Vagina (tissue), 2 donors: ENCODE data around the gene GORAB. TPM values are rescaled to one million over a fixed set of nuclear protein-coding genes. Genes with fewer than 3 reads are reported as not detected.

ENCODE experiments used
- DNase-seq, 2 donors: peaks; one replicate each; pipeline ENCODE4 v3.0.0-alpha.2; 2017; ENCODE audit errors: extremely low spot score in 2 of 2
- H3K27ac ChIP-seq: fragments of 200-600 bp; sonication (generic); one replicate; pipeline ENCODE4 v1.5.1; 2019
- H3K27me3 ChIP-seq: fragments of 200-600 bp; sonication (generic); one replicate; pipeline ENCODE4 v1.5.1; 2019
- H3K36me3 ChIP-seq, 2 donors: fragments of 200-600 bp; sonication (generic); one replicate each; pipeline ENCODE4 v1.5.1; 2017 to 2019
- H3K4me1 ChIP-seq: fragments of 200-600 bp; sonication (generic); one replicate; pipeline ENCODE4 v1.5.1; 2019
- H3K4me3 ChIP-seq, 2 donors: fragments of 200-600 bp; sonication (generic); 1 replicate in 1 of 2; 2 replicates in 1 of 2; pipeline ENCODE4 v1.5.1; 2016 to 2019
- H3K9me3 ChIP-seq: fragments of 200-600 bp; sonication (generic); one replicate; pipeline ENCODE4 v1.5.1; 2019
- CTCF ChIP-seq, 3 experiments: fragments of 450-650 bp in 2 of 3; fragments of 200-600 bp in 1 of 3; sonication (generic) in 1 of 3; IDR thresholded peaks; one replicate each; pipeline ENCODE4 v1.5.1; 2017 to 2019; ENCODE audit warnings: antibody characterized with exemption in 3 of 3, mild to moderate bottlenecking in 2 of 3, moderate library complexity in 2 of 3
- POLR2A ChIP-seq, 2 donors: fragments of 450-650 bp; IDR thresholded peaks; one replicate each; pipeline ENCODE4 v1.6.1; 2017; ENCODE audit warnings: antibody characterized with exemption in 2 of 2, mild to moderate bottlenecking in 2 of 2, moderate library complexity in 2 of 2
- POLR2AphosphoS5 ChIP-seq, 2 donors: sonication (generic); formaldehyde crosslinking; IDR thresholded peaks; one replicate each; pipeline ENCODE4 v1.9.0; 2017; ENCODE audit warnings: antibody characterized with exemption in 2 of 2, mild to moderate bottlenecking in 2 of 2, low read depth in 1 of 2; ENCODE audit not compliant: insufficient read depth in 1 of 2
- intact Hi-C: fragments of 100-400 bp; cut with DNase I; formaldehyde crosslinking; loops from one replicate; pipeline ENCODE4 v1.15.1; 2023
- total RNA-seq: library from RNA; depleted of rRNA; stranded (reverse); fragments of >200 nt; gene quantifications from one replicate; pipeline ENCODE4 v1.2.3, GENCODE V29; 2016

Gene GORAB
- total RNA-seq, 1 donor from 2014 or later = 11.3 TPM

GRCh38 chr1:170592591-170593111 lies 60.7 kb downstream of the GORAB start:
- intact Hi-C loops = no loop called here
- DNase-seq = no peak
- Histone ChIP-seq H3K27me3 (no peaks in the 10 kb centered on the region), H3K9me3 (peaks cover 3% of the 10 kb centered on the region), H3K27ac (peak overlapping the region; percentile 89), H3K4me3 (no peak overlapping the region), H3K36me3 (no peaks in the 10 kb centered on the region), H3K4me1 (peaks cover 47% of the 10 kb centered on the region)
- TF ChIP-seq CTCF (IDR thresholded peaks at IDR 0.05) (no peak), POLR2AphosphoS5 (IDR thresholded peaks at IDR 0.05; ENCODE audit: insufficient read depth in 1 of 2, low read depth in 1 of 2) (peak in 1 of 2 donors; percentile 51), POLR2A (IDR thresholded peaks at IDR 0.05) (no peak)

- H3K4me3 ChIP-seq = peak overlapping the region; percentile 25 to 33
- peaks cover 40% of the 10 kb centered on the region for H3K4me1 ChIP-seq
- intact Hi-C loops = no loop called here
- no peaks in the 10 kb centered on the region for H3K27me3 ChIP-seq
- H3K9me3 ChIP-seq = peaks cover 3% of the 10 kb centered on the region
- no peaks in the 10 kb centered on the region for H3K36me3 ChIP-seq
- TF ChIP-seq POLR2AphosphoS5 (IDR thresholded peaks at IDR 0.05; ENCODE audit: insufficient read depth in 1 of 2, low read depth in 1 of 2) (no peak), POLR2A (IDR thresholded peaks at IDR 0.05) (no peak), CTCF (IDR thresholded peaks at IDR 0.05) (no peak)
- H3K27ac ChIP-seq = peak overlapping the region; percentile 89
- DNase-seq = no peak
These were observed 61.4 kb downstream of the GORAB start for GRCh38 chr1:170593173-170594011.

GRCh38 chr1:170594066-170594626 lies 62.2 kb downstream of the GORAB start:
- Histone ChIP-seq H3K36me3 (no peaks in the 10 kb centered on the region), H3K9me3 (peaks cover 3% of the 10 kb centered on the region), H3K4me3 (peak overlapping the region; percentile 25 to 33), H3K27me3 (no peaks in the 10 kb centered on the region), H3K4me1 (peaks cover 32% of the 10 kb centered on the region), H3K27ac (peak overlapping the region; percentile 89)
- TF ChIP-seq POLR2A (IDR thresholded peaks at IDR 0.05) = no peak
- TF ChIP-seq POLR2AphosphoS5 (IDR thresholded peaks at IDR 0.05; ENCODE audit: insufficient read depth in 1 of 2, low read depth in 1 of 2) = no peak
- no peak for TF ChIP-seq CTCF (IDR thresholded peaks at IDR 0.05)
- no peak for DNase-seq
- intact Hi-C loops = no loop called here

GRCh38 chr1:170596701-170597100 lies 64.7 kb downstream of the GORAB start:
- Histone ChIP-seq H3K36me3 (no peaks in the 10 kb centered on the region), H3K27me3 (no peaks in the 10 kb centered on the region), H3K4me1 (peaks cover 22% of the 10 kb centered on the region), H3K4me3 (no peak overlapping the region), H3K9me3 (peaks cover 3% of the 10 kb centered on the region), H3K27ac (no peak overlapping the region)
- intact Hi-C loops = no loop called here
- no peak for DNase-seq
- TF ChIP-seq POLR2AphosphoS5 (IDR thresholded peaks at IDR 0.05; ENCODE audit: insufficient read depth in 1 of 2, low read depth in 1 of 2) (no peak), POLR2A (IDR thresholded peaks at IDR 0.05) (no peak), CTCF (IDR thresholded peaks at IDR 0.05) (no peak)
